Gastrocnemius medialis (tissue), 4 donors: Measurements from ENCODE around the gene GMEB2.

Experiments used
- POLR2A ChIP-seq, 2 donors: fragments of 450-650 bp; IDR thresholded peaks; one replicate each; pipeline ENCODE4 v1.6.1; 2017; ENCODE audit warnings: antibody characterized with exemption in 2 of 2, mild to moderate bottlenecking in 2 of 2, moderate library complexity in 2 of 2
- TF ChIP-seq, protein P1 (sequence below), 5 experiments: fragments of 450-650 bp in 3 of 5; fragments of 200-600 bp in 2 of 5; sonication (generic) in 2 of 5; IDR thresholded peaks in 4 of 5; conservative IDR thresholded peaks in 1 of 5; 1 replicate in 4 of 5; 2 replicates in 1 of 5; pipeline ENCODE4 v1.5.1; 2016 to 2019; ENCODE audit warnings: antibody characterized with exemption in 5 of 5, mild to moderate bottlenecking in 3 of 5, moderate library complexity in 3 of 5

DNA sequence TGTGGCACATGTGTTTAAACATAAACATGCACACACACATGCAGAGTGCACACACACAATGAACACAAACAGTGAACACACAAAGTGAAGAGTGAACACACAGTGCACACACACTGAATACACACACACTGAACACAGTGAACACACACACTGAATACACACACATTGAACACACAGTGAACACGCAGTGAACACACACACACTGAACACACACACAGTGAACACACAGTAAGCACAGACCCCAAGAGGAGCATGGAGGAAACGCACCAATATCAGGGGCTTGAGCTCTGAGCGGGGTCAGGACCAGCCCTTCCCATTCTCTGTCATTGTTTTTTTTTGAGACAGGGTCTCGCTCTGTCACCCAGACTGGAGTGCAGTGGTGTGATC is 35.8 kb downstream of the GMEB2 start:
- TF ChIP-seq, protein P1, sequence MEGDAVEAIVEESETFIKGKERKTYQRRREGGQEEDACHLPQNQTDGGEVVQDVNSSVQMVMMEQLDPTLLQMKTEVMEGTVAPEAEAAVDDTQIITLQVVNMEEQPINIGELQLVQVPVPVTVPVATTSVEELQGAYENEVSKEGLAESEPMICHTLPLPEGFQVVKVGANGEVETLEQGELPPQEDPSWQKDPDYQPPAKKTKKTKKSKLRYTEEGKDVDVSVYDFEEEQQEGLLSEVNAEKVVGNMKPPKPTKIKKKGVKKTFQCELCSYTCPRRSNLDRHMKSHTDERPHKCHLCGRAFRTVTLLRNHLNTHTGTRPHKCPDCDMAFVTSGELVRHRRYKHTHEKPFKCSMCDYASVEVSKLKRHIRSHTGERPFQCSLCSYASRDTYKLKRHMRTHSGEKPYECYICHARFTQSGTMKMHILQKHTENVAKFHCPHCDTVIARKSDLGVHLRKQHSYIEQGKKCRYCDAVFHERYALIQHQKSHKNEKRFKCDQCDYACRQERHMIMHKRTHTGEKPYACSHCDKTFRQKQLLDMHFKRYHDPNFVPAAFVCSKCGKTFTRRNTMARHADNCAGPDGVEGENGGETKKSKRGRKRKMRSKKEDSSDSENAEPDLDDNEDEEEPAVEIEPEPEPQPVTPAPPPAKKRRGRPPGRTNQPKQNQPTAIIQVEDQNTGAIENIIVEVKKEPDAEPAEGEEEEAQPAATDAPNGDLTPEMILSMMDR (IDR thresholded peaks at IDR 0.05 in 4 of 5, conservative IDR thresholded peaks at IDR 0.05 in 1 of 5) = no peak
- TF ChIP-seq POLR2A (IDR thresholded peaks at IDR 0.05) = no peak
